ENCODE measurements around the gene ACOX3.
"Not testable (repeated sequence)": the region's sequence is repeated elsewhere in the genome, so short reads cannot be mapped to it uniquely, and the experiment has no call there.

The ACOX3 gene

DNA sequence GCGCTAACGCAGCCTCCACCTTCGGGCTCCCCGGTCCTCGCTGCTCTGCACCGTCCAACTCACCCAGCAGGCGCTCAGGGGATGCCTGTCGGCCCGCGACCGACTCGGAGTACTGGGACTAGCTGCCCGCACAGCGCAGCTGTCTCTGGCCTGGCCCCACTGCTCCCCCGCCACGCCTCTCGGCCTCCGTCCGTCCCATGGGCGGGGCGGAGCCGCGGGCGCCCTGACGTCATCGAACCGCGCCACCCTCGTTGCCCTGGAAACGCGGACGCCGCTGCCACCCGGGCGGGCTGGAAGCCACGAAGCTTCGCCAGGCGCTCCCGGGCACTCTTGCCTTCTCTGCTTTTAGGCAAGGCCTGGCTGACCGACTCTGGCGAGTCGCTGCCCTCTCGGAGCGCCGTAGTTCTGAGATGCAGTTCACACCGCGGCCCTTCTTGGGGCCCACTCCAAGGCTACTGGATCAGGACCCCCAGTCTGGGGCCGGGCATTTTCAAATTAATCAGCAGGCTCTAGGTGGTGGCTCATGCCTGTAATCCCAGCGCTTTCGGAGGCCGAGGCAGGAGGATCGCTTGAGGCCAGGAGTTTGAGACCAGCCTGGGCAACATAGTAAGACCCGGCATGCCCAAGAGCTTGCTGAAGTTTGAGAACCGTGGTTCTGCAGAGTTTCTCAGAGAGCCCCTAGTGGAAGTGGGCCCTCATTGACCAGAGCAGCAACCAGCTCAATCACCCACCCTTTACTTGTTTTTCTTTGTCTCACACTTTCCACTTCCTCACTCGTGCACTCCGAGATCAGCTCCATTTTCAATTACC is 12.0 kb downstream of the ACOX3 start:
- peak; percentile 54 for DNase-seq

GRCh38 chr4:8427761-8428287 is 12.7 kb downstream of the ACOX3 start:
- no peak for DNase-seq

GRCh38 chr4:8427262-8427661 is 13.3 kb downstream of the ACOX3 start:
- DNase-seq = no peak

- DNase-seq = no peak
Measured at GRCh38 chr4:8422786-8423185, 17.7 kb downstream of the ACOX3 start.

GRCh38 chr4:8422327-8422726 is 18.2 kb downstream of the ACOX3 start:
- DNase-seq = no peak

- DNase-seq = not testable (repeated sequence)
Measured at GRCh38 chr4:8420151-8420550, 20.4 kb downstream of the ACOX3 start.

DNA sequence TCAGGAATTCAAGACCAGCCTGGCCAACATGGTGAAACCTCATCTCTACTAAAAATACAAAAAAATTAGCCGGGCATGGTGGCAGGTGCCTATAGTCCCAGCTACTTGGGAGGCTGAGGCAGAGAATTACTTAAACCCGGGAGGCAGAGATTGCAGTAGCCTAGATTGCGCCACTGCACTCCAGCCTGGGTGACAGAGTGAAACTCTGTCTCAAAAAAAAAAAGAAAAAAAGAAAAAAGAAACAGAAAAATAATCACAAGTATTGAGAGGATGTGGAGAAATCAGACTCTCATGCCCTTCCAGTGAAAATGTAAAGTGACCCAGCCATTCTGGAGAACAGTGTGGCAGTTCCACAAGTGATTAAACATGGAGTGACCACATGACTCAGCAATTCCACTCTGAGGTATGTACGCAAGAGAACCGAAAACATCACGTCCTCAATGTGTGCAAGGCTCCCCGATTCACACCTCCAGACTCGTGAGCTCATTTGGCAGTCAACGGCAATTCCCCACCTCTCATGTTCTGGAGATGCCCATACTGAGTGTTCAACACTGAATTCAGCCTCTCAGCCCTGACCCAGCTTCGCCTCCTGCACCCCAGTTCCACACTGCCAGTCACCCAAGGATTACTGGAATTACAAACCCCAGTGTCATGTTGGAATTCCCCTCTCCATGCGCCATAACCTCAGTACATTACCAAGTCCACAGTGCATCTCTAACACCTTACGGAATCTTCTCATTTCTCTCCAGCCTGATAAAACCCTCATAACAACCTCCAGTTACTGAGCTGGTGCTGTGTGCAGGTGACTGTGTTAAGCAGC is 21.1 kb downstream of the ACOX3 start:
- DNase-seq = no peak

- no peak for DNase-seq
Measured at GRCh38 chr4:8417071-8417614, 23.4 kb downstream of the ACOX3 start.

DNA sequence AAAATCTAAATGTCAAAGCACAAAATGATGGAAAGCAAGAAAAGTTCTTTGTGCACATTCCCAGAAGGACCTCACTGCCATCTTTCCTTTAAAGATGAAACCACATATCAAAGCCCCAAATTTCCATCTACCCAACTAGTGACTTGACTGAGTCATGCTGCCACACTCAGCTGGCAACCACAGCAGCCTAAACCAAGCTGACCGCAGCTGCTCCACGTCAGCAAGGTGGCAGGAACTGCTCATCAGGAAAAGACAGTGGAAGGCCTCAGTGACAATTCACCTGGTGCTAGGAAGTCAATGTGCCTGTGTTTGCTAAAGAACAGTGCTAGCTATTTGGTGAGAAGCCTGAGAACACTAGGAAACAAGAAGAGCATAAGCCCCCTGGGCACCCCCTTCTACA is 26.1 kb downstream of the ACOX3 start:
- DNase-seq = no peak

- no peak for DNase-seq
Measured at GRCh38 chr4:8412288-8412687, 28.2 kb downstream of the ACOX3 start.

GRCh38 chr4:8411351-8412180 is 29.0 kb downstream of the ACOX3 start:
- DNase-seq = no peak

GRCh38 chr4:8410641-8411271 is 29.8 kb downstream of the ACOX3 start:
- no peak for DNase-seq

- DNase-seq = no peak
Measured at GRCh38 chr4:8410066-8410625, 30.4 kb downstream of the ACOX3 start.

DNA sequence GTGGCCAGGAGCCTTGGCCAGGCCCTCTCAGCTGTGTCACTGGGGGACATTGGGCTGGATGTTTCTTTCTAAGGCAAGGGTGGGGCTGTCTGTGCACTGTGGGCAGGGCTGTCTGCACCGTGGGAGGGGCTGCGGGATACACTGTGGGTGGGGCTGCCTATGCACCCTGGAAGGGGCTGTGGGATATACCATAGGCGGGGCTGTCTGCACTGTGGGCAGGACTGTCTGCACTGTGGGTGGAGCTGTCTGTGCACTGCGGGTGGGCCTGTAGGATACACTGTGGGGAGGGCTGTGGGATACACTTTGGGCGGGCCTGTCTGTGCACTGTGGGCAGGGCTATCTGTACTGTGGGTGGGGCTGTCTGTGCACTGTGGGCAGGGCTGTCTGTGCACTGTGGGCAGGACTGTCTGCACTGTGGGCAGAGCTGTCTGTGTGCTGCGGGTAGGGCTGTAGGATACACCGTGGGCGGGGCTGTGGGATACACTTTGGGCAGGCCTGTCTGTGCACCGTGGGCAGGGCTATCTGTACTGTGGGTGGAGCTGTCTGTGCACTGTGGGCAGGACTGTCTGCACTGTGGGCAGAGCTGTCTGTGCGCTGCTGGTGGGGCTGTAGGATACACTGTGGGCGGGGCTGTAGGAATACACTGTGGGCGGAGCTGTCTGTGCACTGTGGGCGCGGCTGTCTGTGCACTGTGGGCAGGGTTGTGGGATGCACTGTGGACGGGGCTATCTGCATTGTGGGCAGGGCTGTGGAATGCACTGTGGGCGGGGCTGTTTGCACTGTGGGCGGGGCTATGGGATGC is 31.1 kb downstream of the ACOX3 start:
- no peak for DNase-seq

- no peak for DNase-seq
Measured at GRCh38 chr4:8407756-8408155, 32.8 kb downstream of the ACOX3 start.

GRCh38 chr4:8407316-8407715 is 33.2 kb downstream of the ACOX3 start:
- DNase-seq = no peak

- DNase-seq = not testable (repeated sequence)
Measured at GRCh38 chr4:8406887-8407286, 33.6 kb downstream of the ACOX3 start.

DNA sequence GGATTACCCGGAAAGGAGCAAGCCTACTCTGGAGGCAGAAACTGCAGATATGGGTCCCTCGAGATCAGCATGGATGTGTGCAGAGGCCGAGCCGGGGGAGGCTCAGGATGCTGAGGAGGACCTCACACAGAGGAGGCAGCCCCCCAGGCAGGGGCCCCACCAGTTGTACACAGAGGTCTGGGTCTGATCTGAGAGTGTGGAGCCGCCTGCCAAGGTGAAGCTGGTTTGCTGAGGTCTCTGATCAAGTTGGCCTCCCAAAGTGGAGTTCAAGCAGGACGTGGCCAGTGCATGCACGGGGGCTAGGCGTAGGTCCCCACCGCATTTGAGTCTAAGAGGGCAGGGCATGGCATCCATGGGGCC is 35.0 kb downstream of the ACOX3 start:
- DNase-seq = no peak

- DNase-seq = no peak
Measured at GRCh38 chr4:8404791-8405515, 35.6 kb downstream of the ACOX3 start.

GRCh38 chr4:8403976-8404375 is 36.5 kb downstream of the ACOX3 start:
- DNase-seq = no peak

Data from NCI-H446 treated with DMSO at 0.1 percent for 48 hours (cell line).